Caco-2 (cell line): Measurements from ENCODE around the gene ZNF579. TPM values are rescaled to one million over a fixed set of nuclear protein-coding genes. Genes with fewer than 3 reads are reported as not detected.

Source experiments
- BruUV-seq: library from RNA; stranded (reverse); fragments of 400-500 nt; replicated peaks from 2 replicates; lab custom pipeline; 2021; lab: Mats Ljungman, UMichigan
- CTCF ChIA-PET: fragments of 300-600 bp; sonication (Branson Sonifier 250); formaldehyde crosslinking; loops from one replicate; lab custom pipeline; 2022; ENCODE audit warnings: antibody characterized with exemption; lab: Charles Lee
- POLR2A ChIA-PET: fragments of 300-600 bp; sonication (Branson Sonifier 250); formaldehyde crosslinking; loops from one replicate; lab custom pipeline; 2022; ENCODE audit warnings: antibody characterized with exemption; lab: Charles Lee
- DNase-seq, 2 experiments: peaks; one replicate each; pipeline versions ENCODE4 v3.0.0 to v3.0.0-alpha.2; 2020 to 2022
- H3K27me3 ChIP-seq: replicated peaks from 2 replicates; pipeline ENCODE4 v1.6.0; 2011; ENCODE audit warnings: low read length; ENCODE audit not compliant: control insufficient read depth, insufficient read depth
- H3K36me3 ChIP-seq: 2 replicates; pipeline ENCODE4 v1.5.1; 2011; ENCODE audit warnings: low read length; ENCODE audit not compliant: control insufficient read depth, insufficient read depth
- H3K4me1 ChIP-seq: fragments of 250-450 bp; sonication (Bioruptor Pico); 2 replicates; pipeline ENCODE4 v1.5.1; 2020; ENCODE audit warnings: mild to moderate bottlenecking
- H3K4me3 ChIP-seq: 2 replicates; pipeline ENCODE4 v1.5.1; 2011; ENCODE audit warnings: low read depth, mild to moderate bottlenecking, control low read depth, low read length
- H3K9me3 ChIP-seq: fragments of 250-450 bp; sonication (Bioruptor Pico); 2 replicates; pipeline ENCODE4 v1.5.1; 2020; ENCODE audit warnings: mild to moderate bottlenecking, moderate library complexity
- H3K27ac Mint-ChIP-seq: one replicate; pipeline ENCODE4 v1.8.0; 2022; ENCODE audit warnings: mixed read lengths; ENCODE audit not compliant: unreplicated experiment
- H3K27me3 Mint-ChIP-seq: one replicate; pipeline ENCODE4 v1.8.0; 2022; ENCODE audit warnings: mixed read lengths; ENCODE audit not compliant: insufficient read depth, unreplicated experiment
- H3K36me3 Mint-ChIP-seq: one replicate; pipeline ENCODE4 v1.8.0; 2022; ENCODE audit warnings: mild to moderate bottlenecking, mixed read lengths; ENCODE audit not compliant: insufficient read depth, unreplicated experiment
- H3K4me1 Mint-ChIP-seq: one replicate; pipeline ENCODE4 v1.8.0; 2022; ENCODE audit warnings: low read depth, mixed read lengths; ENCODE audit not compliant: unreplicated experiment
- H3K4me3 Mint-ChIP-seq: one replicate; pipeline ENCODE4 v1.8.0; 2022; ENCODE audit warnings: mild to moderate bottlenecking, moderate library complexity, mixed read lengths; ENCODE audit not compliant: unreplicated experiment
- H3K9me3 Mint-ChIP-seq: one replicate; pipeline ENCODE4 v1.8.0; 2022; ENCODE audit warnings: mixed read lengths; ENCODE audit not compliant: unreplicated experiment
- CTCF ChIP-seq, 2 experiments: fragments of 200-600 bp in 1 of 2; IDR thresholded peaks; 1 replicate in 1 of 2; 2 replicates in 1 of 2; pipeline versions ENCODE4 v1.5.1 to v1.8.0; 2011 to 2022; ENCODE audit warnings: antibody characterized with exemption in 1 of 2, control low read depth in 1 of 2, inconsistent platforms in 1 of 2, low read depth in 1 of 2, low read length in 1 of 2, mild to moderate bottlenecking in 1 of 2, moderate library complexity in 1 of 2; ENCODE audit not compliant: insufficient read depth in 1 of 2, severe bottlenecking in 1 of 2, unreplicated experiment in 1 of 2
- intact Hi-C: fragments of 100-400 bp; cut with micrococcal nuclease; formaldehyde crosslinking; loops from one replicate; pipeline ENCODE4 v1.10.0; 2022; ENCODE audit not compliant: unreplicated experiment
- total RNA-seq: library from RNA; stranded (reverse); gene quantifications from 2 replicates; pipeline ENCODE4 v1.2.3, GENCODE V29; 2022

The ZNF579 gene
- total RNA-seq, 1 experiment from 2014 or later: 30.4 TPM

- Mint-ChIP-seq H3K27me3 (no peaks in the 10 kb centered on the region), H3K9me3 (no peaks in the 10 kb centered on the region), H3K27ac (peak overlapping the region; percentile 84), H3K36me3 (no peaks in the 10 kb centered on the region), H3K4me3 (peak overlapping the region; percentile 81), H3K4me1 (peaks cover 45% of the 10 kb centered on the region)
- no TSS peak for BruUV-seq
- no peaks in the 10 kb centered on the region for H3K27me3 ChIP-seq
- peak overlapping the region; percentile 35 for H3K4me3 ChIP-seq
- no peaks in the 10 kb centered on the region for H3K36me3 ChIP-seq
- no peak for DNase-seq
- no peak for TF ChIP-seq CTCF (IDR thresholded peaks at IDR 0.05; ENCODE audit: insufficient read depth in 1 of 2, low read depth in 1 of 2, low read length in 1 of 2, severe bottlenecking in 1 of 2, unreplicated experiment in 1 of 2)
- ChIA-PET CTCF (interaction anchor here (0.7 to 1.5 kb wide), 8 partner anchors 31 to 90 kb away, joined by 3 to 9 read pairs (median 4); partner anchors contain the start of gene FIZ1), POLR2A (interaction anchor here (0.6 to 1.3 kb wide), 6 partner anchors 31 to 1413 kb away, joined by 3 to 11 read pairs (median 4); partner anchors contain the start of genes CNOT3, FIZ1, ZNF784 and ZNF865)
- no peaks in the 10 kb centered on the region for H3K9me3 ChIP-seq
- intact Hi-C loops: loop anchor here (1.0 kb wide), 2 partner anchors 31 to 33 kb away; no protein-coding TSS in a partner anchor
- peaks cover 29% of the 10 kb centered on the region for H3K4me1 ChIP-seq
These were observed 30.4 kb downstream of the ZNF579 start for GRCh38 chr19:55550321-55550650.

- ChIA-PET CTCF (interaction anchor here (0.7 to 1.5 kb wide), 9 partner anchors 32 to 218 kb away, joined by 3 to 9 read pairs (median 4); partner anchors contain the start of gene FIZ1), POLR2A (interaction anchor here (0.6 to 1.3 kb wide), 6 partner anchors 32 to 1412 kb away, joined by 3 to 11 read pairs (median 4); partner anchors contain the start of genes CNOT3, FIZ1, ZNF784 and ZNF865)
- Histone ChIP-seq H3K36me3 (no peaks in the 10 kb centered on the region), H3K27me3 (no peaks in the 10 kb centered on the region), H3K4me1 (peaks cover 34% of the 10 kb centered on the region), H3K9me3 (no peaks in the 10 kb centered on the region), H3K4me3 (peak overlapping the region; percentile 35)
- H3K4me1 Mint-ChIP-seq: peaks cover 50% of the 10 kb centered on the region
- peak; percentile 29 to 32 for TF ChIP-seq CTCF (IDR thresholded peaks at IDR 0.05; ENCODE audit: insufficient read depth in 1 of 2, low read depth in 1 of 2, low read length in 1 of 2, severe bottlenecking in 1 of 2, unreplicated experiment in 1 of 2)
- H3K27me3 Mint-ChIP-seq: no peaks in the 10 kb centered on the region
- TSS peak; percentile 89 for BruUV-seq
- peak overlapping the region; percentile 81 for H3K4me3 Mint-ChIP-seq
- intact Hi-C loops: loop anchor here (1.0 kb wide), 3 partner anchors 32 to 56 kb away; partner anchors contain the start of gene ZNF865
- DNase-seq: peak; percentile 80 to 85
- peak overlapping the region; percentile 84 for H3K27ac Mint-ChIP-seq
- no peaks in the 10 kb centered on the region for H3K36me3 Mint-ChIP-seq
- H3K9me3 Mint-ChIP-seq: no peaks in the 10 kb centered on the region
These were observed 30.9 kb downstream of the ZNF579 start for GRCh38 chr19:55549500-55550320.

GRCh38 chr19:55546822-55547614 lies 33.6 kb downstream of the ZNF579 start:
- intact Hi-C loops: no loop called here
- H3K4me1 ChIP-seq: peaks cover 39% of the 10 kb centered on the region
- BruUV-seq: no TSS peak
- ChIA-PET CTCF (interaction anchor here (0.6 to 1.5 kb wide), 2 partner anchors 43 to 86 kb away, joined by 3 to 4 read pairs; no protein-coding TSS in a partner anchor), POLR2A (no interaction called here)
- H3K27me3 Mint-ChIP-seq: no peaks in the 10 kb centered on the region
- no peaks in the 10 kb centered on the region for H3K36me3 Mint-ChIP-seq
- H3K4me1 Mint-ChIP-seq: peaks cover 27% of the 10 kb centered on the region
- H3K4me3 Mint-ChIP-seq: peak overlapping the region; percentile 25
- no peak overlapping the region for H3K4me3 ChIP-seq
- peaks cover 18% of the 10 kb centered on the region for H3K9me3 Mint-ChIP-seq
- H3K36me3 ChIP-seq: no peaks in the 10 kb centered on the region
- no peak for TF ChIP-seq CTCF (IDR thresholded peaks at IDR 0.05; ENCODE audit: insufficient read depth in 1 of 2, low read depth in 1 of 2, low read length in 1 of 2, severe bottlenecking in 1 of 2, unreplicated experiment in 1 of 2)
- H3K9me3 ChIP-seq: no peaks in the 10 kb centered on the region
- H3K27ac Mint-ChIP-seq: peak overlapping the region; percentile 86
- no peaks in the 10 kb centered on the region for H3K27me3 ChIP-seq
- DNase-seq: no peak
